DOHH2 (cell line): Measurements from ENCODE around the gene APBA3.

Source experiments
- CTCF ChIP-seq: fragments of 200-600 bp; sonication (generic); IDR thresholded peaks from one replicate; pipeline ENCODE4 v1.5.1; 2014; ENCODE audit warnings: antibody characterized with exemption, mild to moderate bottlenecking, low read depth, low read length; ENCODE audit not compliant: poor library complexity, severe bottlenecking
- EZH2phosphoT487 ChIP-seq: fragments of 200-600 bp; sonication (generic); IDR thresholded peaks from 2 replicates; pipeline ENCODE4 v1.6.1; 2017; ENCODE audit warnings: borderline replicate concordance, mild to moderate bottlenecking, antibody characterized with exemption, low read length, moderate library complexity, mixed read lengths

GRCh38 chr19:3750211-3750610, 11.3 kb downstream of the APBA3 start:
- TF ChIP-seq CTCF: no peak
- no peak for TF ChIP-seq EZH2phosphoT487
